Mesendoderm (in vitro differentiated cells): ENCODE data around the gene DCHS1.
A peak's percentile ranks its signal among the peaks of the same experiment; 100 is the strongest.

Experiments
- DNase-seq: peaks from one replicate; pipeline ENCODE4 v3.0.0; 2013
- H2AK5ac ChIP-seq: 2 replicates; pipeline ENCODE4 v1.6.1; 2013; ENCODE audit warnings: low read length, inconsistent platforms
- H2BK120ac ChIP-seq: 2 replicates; pipeline ENCODE4 v1.6.1; 2013; ENCODE audit warnings: low read depth, mild to moderate bottlenecking, low read length, moderate library complexity, mixed read lengths
- H2BK15ac ChIP-seq: replicated peaks from 2 replicates; pipeline ENCODE4 v1.6.1; 2013; ENCODE audit warnings: low read depth, mild to moderate bottlenecking, moderate library complexity
- H2BK5ac ChIP-seq: 2 replicates; pipeline ENCODE4 v1.6.1; 2013; ENCODE audit warnings: low read length, inconsistent platforms
- H3K18ac ChIP-seq: 2 replicates; pipeline ENCODE4 v1.6.1; 2013; ENCODE audit warnings: mild to moderate bottlenecking, low read length, mixed read lengths
- H3K23ac ChIP-seq: one replicate; pipeline ENCODE4 v1.6.1; 2013; ENCODE audit warnings: low read length
- H3K27ac ChIP-seq: 2 replicates; pipeline ENCODE4 v1.5.1; 2013; ENCODE audit warnings: low read depth, mild to moderate bottlenecking, inconsistent platforms, low read length, moderate library complexity
- H3K27me3 ChIP-seq: 2 replicates; pipeline ENCODE4 v1.6.1; 2013; ENCODE audit warnings: low read length, control low read depth, mild to moderate bottlenecking, inconsistent platforms; ENCODE audit not compliant: insufficient read depth, poor library complexity
- H3K36me3 ChIP-seq: 2 replicates; pipeline ENCODE4 v1.6.1; 2013; ENCODE audit warnings: low read length, inconsistent platforms; ENCODE audit not compliant: control insufficient read depth, insufficient read depth
- H3K4ac ChIP-seq: one replicate; pipeline ENCODE4 v1.6.1; 2013; ENCODE audit warnings: low read depth, mild to moderate bottlenecking, low read length, moderate library complexity
- H3K4me1 ChIP-seq: 2 replicates; pipeline ENCODE4 v1.6.1; 2013; ENCODE audit warnings: low read depth, low read length, inconsistent platforms; ENCODE audit not compliant: control insufficient read depth
- H3K4me2 ChIP-seq: 2 replicates; pipeline ENCODE4 v1.6.1; 2013; ENCODE audit warnings: low read length
- H3K4me3 ChIP-seq: 2 replicates; pipeline ENCODE4 v1.5.1; 2013; ENCODE audit warnings: mild to moderate bottlenecking, low read length
- H3K56ac ChIP-seq: one replicate; pipeline ENCODE4 v1.6.1; 2013; ENCODE audit warnings: low read length
- H3K79me1 ChIP-seq: 2 replicates; pipeline ENCODE4 v1.6.1; 2013; ENCODE audit warnings: low read length, inconsistent platforms
- H3K79me2 ChIP-seq: 2 replicates; pipeline ENCODE4 v1.6.1; 2013; ENCODE audit warnings: mild to moderate bottlenecking, low read length; ENCODE audit not compliant: control insufficient read depth, insufficient read depth
- H3K9ac ChIP-seq: 2 replicates; pipeline ENCODE4 v1.6.1; 2013; ENCODE audit warnings: low read length, inconsistent platforms
- H4K5ac ChIP-seq: one replicate; pipeline ENCODE4 v1.6.1; 2013; ENCODE audit warnings: low read length
- H4K8ac ChIP-seq: one replicate; pipeline ENCODE4 v1.6.1; 2013; ENCODE audit warnings: low read depth, mild to moderate bottlenecking, control low read depth, low read length, moderate library complexity
- WGBS: extraction: QIAGEN DNeasy Blood & Tissue Kit; methylation state at CpG from one replicate; pipeline ENCODE4 v1.1.7; 2013; ENCODE audit warnings: low lambda C conversion rate, missing lambda C conversion rate; ENCODE audit not compliant: insufficient coverage; ENCODE audit errors: extremely low coverage; 5-methylcytosine and 5-hydroxymethylcytosine counted together

Gene DCHS1

DNA sequence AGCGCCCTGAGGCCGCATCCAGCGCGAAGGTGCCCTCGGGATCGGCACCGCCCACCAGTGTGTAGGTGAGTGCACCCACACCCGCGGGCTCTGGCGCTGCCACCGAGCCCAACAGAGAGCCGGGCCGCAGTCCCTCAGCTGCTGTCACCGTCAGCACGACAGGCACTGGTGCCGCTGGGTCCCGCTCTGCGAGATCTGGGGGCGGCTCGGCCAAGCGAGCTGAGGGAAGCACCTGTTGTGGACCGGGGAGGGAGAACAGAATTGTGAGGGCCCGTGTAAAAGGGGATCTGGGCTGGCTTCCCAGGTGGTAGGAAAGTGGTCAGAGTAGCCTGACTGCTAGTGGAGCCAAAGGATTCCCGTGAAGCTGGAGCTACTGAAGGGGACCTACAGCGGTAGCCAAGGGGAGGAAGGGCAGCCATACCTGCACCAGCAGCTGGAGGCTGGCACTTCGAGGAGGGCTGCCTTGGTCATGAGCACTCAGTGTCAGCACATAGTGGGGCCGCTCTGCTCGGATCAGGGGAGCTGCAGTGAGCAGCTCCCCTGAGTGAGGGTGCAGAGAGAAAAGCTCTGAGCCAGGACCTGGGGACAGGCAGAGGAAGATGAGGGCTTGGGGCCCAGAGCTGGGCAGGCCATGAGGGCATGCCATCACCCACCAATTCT is 24.8 kb downstream of the DCHS1 start:
- no CpG with 5 or more reads among the region's 28 CpGs for WGBS
- H3K18ac ChIP-seq: no peak overlapping the region
- no peak overlapping the region for H3K23ac ChIP-seq
- no peak for DNase-seq
- no peak overlapping the region for H4K8ac ChIP-seq
- H3K9ac ChIP-seq: no peak overlapping the region
- H3K4ac ChIP-seq: no peak overlapping the region
- no peak overlapping the region for H4K5ac ChIP-seq
- peaks cover 5% of the 10 kb centered on the region for H3K27me3 ChIP-seq
- no peak overlapping the region for H2BK5ac ChIP-seq
- H3K79me2 ChIP-seq: no peaks in the 10 kb centered on the region
- no peak overlapping the region for H2AK5ac ChIP-seq
- no peak overlapping the region for H2BK15ac ChIP-seq
- no peaks in the 10 kb centered on the region for H3K79me1 ChIP-seq
- H3K4me3 ChIP-seq: no peak overlapping the region
- no peak overlapping the region for H3K56ac ChIP-seq
- H3K4me2 ChIP-seq: peak overlapping the region; percentile 67
- H3K27ac ChIP-seq: no peak overlapping the region
- no peaks in the 10 kb centered on the region for H3K4me1 ChIP-seq
- H2BK120ac ChIP-seq: no peak overlapping the region
- no peaks in the 10 kb centered on the region for H3K36me3 ChIP-seq

DNA sequence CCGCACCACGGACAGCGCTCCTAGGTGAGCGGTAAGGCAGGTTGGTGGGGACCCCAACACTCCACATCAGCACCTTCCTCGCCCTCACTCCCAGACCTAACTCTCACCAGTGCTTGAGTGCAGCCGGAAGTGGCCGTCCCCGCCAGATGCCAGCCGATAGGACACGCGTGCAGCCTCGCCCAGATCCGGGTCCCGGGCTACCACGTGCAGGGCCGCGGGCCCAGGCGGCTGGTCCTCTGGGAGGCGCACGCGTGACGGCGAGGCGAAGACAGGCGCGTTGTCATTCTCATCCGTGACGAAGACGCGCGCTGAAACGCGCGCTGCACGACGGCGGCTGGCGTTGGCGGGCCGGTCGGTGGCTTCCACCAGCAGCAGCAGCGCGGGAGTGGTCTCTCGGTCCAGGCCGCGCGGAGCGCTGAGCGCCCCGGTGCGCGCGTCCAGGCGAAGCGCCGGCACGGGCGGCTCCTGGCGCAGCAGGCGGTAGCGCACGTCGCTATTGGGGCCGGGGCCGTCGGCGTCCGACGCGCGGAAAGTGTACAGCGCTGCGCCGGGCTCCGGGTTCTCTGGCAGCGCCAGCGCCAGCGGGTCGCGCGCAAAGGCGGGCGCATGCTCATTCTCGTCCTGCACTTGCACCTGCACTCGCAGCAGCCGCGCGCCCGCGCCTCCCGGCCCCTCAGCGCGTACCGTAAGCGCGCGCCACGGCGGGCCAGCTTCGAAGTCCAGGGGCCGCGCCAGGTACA is 25.5 kb downstream of the DCHS1 start:
- H2AK5ac ChIP-seq: no peak overlapping the region
- H3K4me1 ChIP-seq: no peaks in the 10 kb centered on the region
- no peak overlapping the region for H4K8ac ChIP-seq
- H2BK15ac ChIP-seq: no peak overlapping the region
- H4K5ac ChIP-seq: no peak overlapping the region
- DNase-seq: peak; percentile 55
- H3K79me2 ChIP-seq: no peaks in the 10 kb centered on the region
- no peak overlapping the region for H3K23ac ChIP-seq
- H3K4me2 ChIP-seq: peak overlapping the region; percentile 67
- H2BK120ac ChIP-seq: no peak overlapping the region
- H3K4ac ChIP-seq: no peak overlapping the region
- H3K56ac ChIP-seq: peak overlapping the region; percentile 37
- H3K9ac ChIP-seq: peak overlapping the region; percentile 15
- no peak overlapping the region for H2BK5ac ChIP-seq
- H3K27me3 ChIP-seq: peaks cover 5% of the 10 kb centered on the region
- no peak overlapping the region for H3K18ac ChIP-seq
- no CpG with 5 or more reads among the region's 102 CpGs for WGBS
- no peaks in the 10 kb centered on the region for H3K36me3 ChIP-seq
- H3K79me1 ChIP-seq: no peaks in the 10 kb centered on the region
- H3K27ac ChIP-seq: no peak overlapping the region
- no peak overlapping the region for H3K4me3 ChIP-seq

DNA sequence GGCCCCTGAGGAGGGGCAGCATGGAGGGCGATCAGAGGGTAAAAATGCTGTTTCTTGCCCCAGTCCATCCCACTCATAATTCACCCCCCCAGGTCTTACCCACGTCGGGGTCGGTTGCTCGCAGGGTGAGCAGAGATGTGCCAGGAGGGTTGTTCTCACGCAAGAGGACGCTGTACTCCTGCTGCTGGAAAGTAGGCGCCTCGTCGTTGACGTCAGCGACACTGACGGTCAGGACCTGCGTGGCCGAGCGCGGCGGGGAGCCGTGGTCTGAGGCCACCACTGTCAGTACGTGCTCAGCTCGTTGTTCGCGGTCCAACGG is 26.1 kb downstream of the DCHS1 start:
- no peak overlapping the region for H3K27ac ChIP-seq
- H3K18ac ChIP-seq: no peak overlapping the region
- H3K23ac ChIP-seq: no peak overlapping the region
- H3K4me2 ChIP-seq: no peak overlapping the region
- peaks cover 5% of the 10 kb centered on the region for H3K27me3 ChIP-seq
- H3K79me1 ChIP-seq: no peaks in the 10 kb centered on the region
- H3K79me2 ChIP-seq: no peaks in the 10 kb centered on the region
- no peak overlapping the region for H3K4me3 ChIP-seq
- H4K8ac ChIP-seq: no peak overlapping the region
- H3K4me1 ChIP-seq: no peaks in the 10 kb centered on the region
- no peak overlapping the region for H4K5ac ChIP-seq
- H2AK5ac ChIP-seq: no peak overlapping the region
- no peak overlapping the region for H2BK5ac ChIP-seq
- H3K36me3 ChIP-seq: no peaks in the 10 kb centered on the region
- H3K4ac ChIP-seq: no peak overlapping the region
- no peak overlapping the region for H2BK120ac ChIP-seq
- no peak overlapping the region for H2BK15ac ChIP-seq
- WGBS: no CpG with 5 or more reads among the region's 24 CpGs
- no peak overlapping the region for H3K9ac ChIP-seq
- peak overlapping the region; percentile 37 for H3K56ac ChIP-seq
- no peak for DNase-seq

DNA sequence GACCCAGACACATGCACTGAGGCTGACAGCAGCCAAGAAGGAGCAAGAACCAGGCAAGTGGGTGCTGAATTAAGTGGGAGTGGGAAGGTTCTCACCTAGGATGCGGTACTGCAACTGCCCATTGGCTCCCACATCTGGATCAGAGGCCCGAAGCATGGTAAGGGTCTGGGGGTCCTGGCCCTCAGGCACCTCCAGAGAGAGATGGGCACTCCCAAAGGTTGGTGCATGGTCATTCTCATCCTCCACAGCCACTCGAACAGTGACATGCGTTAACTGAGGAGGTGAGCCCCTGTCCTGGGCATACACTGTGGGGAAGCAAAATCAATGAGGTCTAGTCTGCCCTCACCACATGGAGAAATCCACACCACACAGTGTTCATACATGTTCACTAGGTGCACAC is 27.1 kb downstream of the DCHS1 start:
- H3K79me1 ChIP-seq: no peaks in the 10 kb centered on the region
- H4K8ac ChIP-seq: no peak overlapping the region
- no peak overlapping the region for H4K5ac ChIP-seq
- no peaks in the 10 kb centered on the region for H3K4me1 ChIP-seq
- peaks cover 5% of the 10 kb centered on the region for H3K27me3 ChIP-seq
- no peak overlapping the region for H3K56ac ChIP-seq
- no peak overlapping the region for H3K23ac ChIP-seq
- H2BK5ac ChIP-seq: no peak overlapping the region
- H3K4me3 ChIP-seq: no peak overlapping the region
- no peak overlapping the region for H3K4ac ChIP-seq
- no peak overlapping the region for H2BK15ac ChIP-seq
- H3K27ac ChIP-seq: no peak overlapping the region
- no peak overlapping the region for H2BK120ac ChIP-seq
- H3K18ac ChIP-seq: no peak overlapping the region
- H3K79me2 ChIP-seq: no peaks in the 10 kb centered on the region
- H3K36me3 ChIP-seq: no peaks in the 10 kb centered on the region
- no peak overlapping the region for H3K4me2 ChIP-seq
- H3K9ac ChIP-seq: no peak overlapping the region
- H2AK5ac ChIP-seq: no peak overlapping the region
- no CpG with 5 or more reads among the region's 4 CpGs for WGBS
- DNase-seq: no peak

DNA sequence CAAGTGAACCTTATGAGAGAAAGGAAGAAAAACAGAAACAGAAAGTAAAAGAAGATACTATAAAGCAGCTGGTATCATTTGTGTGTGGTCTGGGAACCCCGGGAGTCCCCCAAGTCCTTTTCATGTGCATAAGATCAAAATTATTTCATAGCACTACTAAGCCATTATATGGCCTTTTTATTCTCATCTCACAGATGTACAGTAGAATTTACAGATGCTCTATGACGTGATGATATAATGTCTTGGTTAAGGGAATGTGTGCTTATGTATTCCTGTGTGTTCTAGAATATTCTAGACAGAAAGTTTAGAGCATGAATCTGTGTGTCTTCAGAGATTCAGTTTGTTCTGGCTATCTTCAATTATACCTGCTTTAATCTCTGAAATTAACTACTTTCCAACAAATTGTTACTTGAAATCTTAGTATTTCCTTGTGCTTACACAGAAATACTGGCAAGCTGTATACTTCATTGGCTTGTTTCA is 27.8 kb downstream of the DCHS1 start:
- H4K8ac ChIP-seq: no peak overlapping the region
- H4K5ac ChIP-seq: no peak overlapping the region
- no peak overlapping the region for H3K23ac ChIP-seq
- H3K79me1 ChIP-seq: no peaks in the 10 kb centered on the region
- no peak overlapping the region for H3K4me2 ChIP-seq
- H3K9ac ChIP-seq: no peak overlapping the region
- H3K4me1 ChIP-seq: no peaks in the 10 kb centered on the region
- peaks cover 5% of the 10 kb centered on the region for H3K27me3 ChIP-seq
- no peak overlapping the region for H2BK5ac ChIP-seq
- no peak overlapping the region for H3K27ac ChIP-seq
- no peaks in the 10 kb centered on the region for H3K36me3 ChIP-seq
- DNase-seq: no peak
- no peaks in the 10 kb centered on the region for H3K79me2 ChIP-seq
- H3K4me3 ChIP-seq: no peak overlapping the region
- no peak overlapping the region for H2BK15ac ChIP-seq
- no peak overlapping the region for H2BK120ac ChIP-seq
- no peak overlapping the region for H3K18ac ChIP-seq
- WGBS: no CpG with 5 or more reads among the region's 2 CpGs
- H3K4ac ChIP-seq: no peak overlapping the region
- no peak overlapping the region for H2AK5ac ChIP-seq
- H3K56ac ChIP-seq: no peak overlapping the region
